HG03039 (cell line): Measurements from ENCODE around the gene CRLF2.
"Not testable (repeated sequence)": the region's sequence is repeated elsewhere in the genome, so short reads cannot be mapped to it uniquely, and the experiment has no call there.

Experiments
- ATAC-seq: cut with Tn5 transposase; IDR thresholded peaks from one replicate; pipeline ENCODE4 v1.9.1; 2021; ENCODE audit warnings: mild to moderate bottlenecking, moderate library complexity; ENCODE audit not compliant: unreplicated experiment

CRLF2 gene

GRCh38 chrX:1215123-1215823 is 2.8 kb upstream of the CRLF2 start:
- no peak for ATAC-seq

- no peak for ATAC-seq
These were observed 1.5 kb upstream of the CRLF2 start for GRCh38 chrX:1213971-1214370.

GRCh38 chrX:1210844-1211243 is 1.6 kb downstream of the CRLF2 start:
- no peak for ATAC-seq

- ATAC-seq: no peak
These were observed 4.9 kb downstream of the CRLF2 start for GRCh38 chrX:1207496-1208025.

GRCh38 chrX:1205681-1206611 is 6.5 kb downstream of the CRLF2 start:
- ATAC-seq: no peak

GRCh38 chrX:1202251-1202650 is 10.2 kb downstream of the CRLF2 start:
- no peak for ATAC-seq

- ATAC-seq: no peak
These were observed 16.0 kb downstream of the CRLF2 start for GRCh38 chrX:1196436-1196835.

- ATAC-seq: not testable (repeated sequence)
These were observed 20.3 kb downstream of the CRLF2 start for GRCh38 chrX:1192196-1192595.

GRCh38 chrX:1190596-1191145 is 21.8 kb downstream of the CRLF2 start:
- ATAC-seq: no peak

- ATAC-seq: no peak
These were observed 26.9 kb downstream of the CRLF2 start for GRCh38 chrX:1185561-1185960.

GRCh38 chrX:1182211-1182610 is 30.2 kb downstream of the CRLF2 start:
- no peak for ATAC-seq

- ATAC-seq: not testable (repeated sequence)
These were observed 30.8 kb downstream of the CRLF2 start for GRCh38 chrX:1181661-1182060.

- ATAC-seq: no peak
These were observed 31.3 kb downstream of the CRLF2 start for GRCh38 chrX:1181170-1181569.

- ATAC-seq: no peak
These were observed 33.8 kb downstream of the CRLF2 start for GRCh38 chrX:1178580-1179057.

- not testable (repeated sequence) for ATAC-seq
These were observed 35.7 kb downstream of the CRLF2 start for GRCh38 chrX:1176531-1177320.

GRCh38 chrX:1174609-1175545 is 37.6 kb downstream of the CRLF2 start:
- not testable (repeated sequence) for ATAC-seq

GRCh38 chrX:1173435-1173834 is 39.0 kb downstream of the CRLF2 start:
- ATAC-seq: not testable (repeated sequence)

GRCh38 chrX:1172496-1172895 is 40.0 kb downstream of the CRLF2 start:
- ATAC-seq: no peak

- ATAC-seq: not testable (repeated sequence)
These were observed 40.5 kb downstream of the CRLF2 start for GRCh38 chrX:1171915-1172314.
